Sciatic nerve (tissue), 2 donors: Measurements from ENCODE around the gene UBE4B. TPM values are rescaled to one million over a fixed set of nuclear protein-coding genes. Genes with fewer than 3 reads are reported as not detected.
"Not testable (repeated sequence)": the region's sequence is repeated elsewhere in the genome, so short reads cannot be mapped to it uniquely, and the experiment has no call there.

Experiments
- ATAC-seq: fragments of 200-7000 bp; cut with Tn5 transposase; one replicate; pipeline ENCODE4 v1.9.1; 2020; ENCODE audit warnings: mild to moderate bottlenecking, moderate library complexity
- DNase-seq: peaks from one replicate; pipeline ENCODE4 v3.0.0-alpha.2; 2020; ENCODE audit warnings: low spot score
- intact Hi-C: fragments of 100-400 bp; cut with DNase I; formaldehyde crosslinking; loops from one replicate; pipeline ENCODE4 v1.14.2; 2022
- total RNA-seq: library from RNA; stranded (reverse); fragmentation: NEBNext Ultra II Directional; extraction: Animal tissue kit (Norgen Biotek cat#: 25700); gene quantifications from one replicate; pipeline ENCODE4 v1.2.1, GENCODE V29; 2021
- donor health status: DM: no; HTN: no; CAD: no.
- donor health status: DM: no; HTN: no; CAD: no.

The UBE4B gene
- total RNA-seq, 1 donor from 2014 or later: 42.5 TPM

DNA sequence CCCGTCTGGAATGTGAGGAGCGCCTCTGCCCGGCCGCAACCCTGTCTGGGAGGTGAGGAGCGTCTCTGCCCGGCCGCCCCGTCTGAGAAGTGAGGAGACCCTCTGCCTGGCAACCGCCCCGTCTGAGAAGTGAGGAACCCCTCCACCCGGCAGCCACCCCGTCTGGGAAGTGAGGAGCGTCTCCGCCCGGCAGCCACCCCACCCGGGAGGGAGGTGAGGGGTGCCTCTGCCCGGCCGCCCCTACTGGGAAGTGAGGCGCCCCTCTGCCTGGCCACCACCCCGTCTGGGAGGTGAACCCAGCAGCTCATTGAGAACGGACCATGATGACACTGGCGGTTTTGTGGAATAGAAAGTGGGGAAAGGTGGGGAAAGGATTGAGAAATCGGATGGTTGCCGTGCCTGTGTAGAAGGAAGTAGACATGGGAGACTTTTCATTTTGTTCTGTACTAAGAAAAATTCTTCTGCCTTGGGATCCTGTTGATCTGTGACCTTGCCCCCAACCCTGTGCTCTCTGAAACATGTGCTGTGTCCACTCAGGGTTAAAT lies 3.7 kb upstream of the UBE4B start:
- ATAC-seq, intact Hi-C loops, DNase-seq: not testable (repeated sequence)

DNA sequence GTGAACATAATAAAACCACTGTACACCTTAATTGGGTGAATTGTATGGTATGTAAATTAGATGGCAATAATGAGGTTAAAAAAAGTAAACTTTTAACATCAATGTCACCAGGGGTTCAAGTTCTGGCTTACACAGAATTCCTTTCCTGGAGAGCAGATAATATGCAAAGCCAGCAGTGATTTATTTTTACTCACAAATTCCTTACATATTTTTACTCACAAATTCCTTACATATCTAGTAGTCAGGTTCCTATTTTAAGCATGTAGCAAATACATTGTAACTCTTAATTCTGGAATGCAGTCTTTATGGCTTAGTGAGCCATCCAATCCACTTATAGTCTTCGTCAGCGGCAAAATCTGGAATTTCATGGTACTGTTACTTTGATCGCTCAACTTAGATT lies 1.3 kb upstream of the UBE4B start:
- no peak for ATAC-seq
- intact Hi-C loops: no loop called here
- DNase-seq: no peak

DNA sequence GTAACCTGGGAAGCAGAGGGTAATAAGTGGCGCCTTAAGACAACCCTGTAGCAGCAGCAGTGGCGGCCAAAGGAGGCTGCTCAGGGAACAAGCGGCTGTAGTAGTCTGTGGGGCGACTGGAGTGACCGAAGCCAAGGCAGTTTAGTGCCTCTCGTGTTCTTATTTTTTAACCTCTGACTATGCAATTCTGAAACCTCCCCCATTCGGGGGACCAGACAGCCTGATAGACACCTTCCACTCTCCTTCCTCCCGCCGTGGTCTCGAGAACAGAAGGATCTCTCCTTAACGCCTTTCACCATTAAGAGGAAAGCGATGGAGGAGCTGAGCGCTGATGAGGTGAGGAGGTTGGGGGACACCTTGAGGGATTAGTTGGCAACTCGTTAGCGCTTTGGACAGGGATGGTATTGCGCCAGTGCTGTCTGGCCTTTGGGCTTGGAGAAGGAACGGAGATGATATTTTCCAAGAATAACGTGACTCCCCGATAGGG lies 644 bp downstream of the UBE4B start:
- no peak for DNase-seq
- ATAC-seq: peak; percentile 63
- intact Hi-C loops: no loop called here

DNA sequence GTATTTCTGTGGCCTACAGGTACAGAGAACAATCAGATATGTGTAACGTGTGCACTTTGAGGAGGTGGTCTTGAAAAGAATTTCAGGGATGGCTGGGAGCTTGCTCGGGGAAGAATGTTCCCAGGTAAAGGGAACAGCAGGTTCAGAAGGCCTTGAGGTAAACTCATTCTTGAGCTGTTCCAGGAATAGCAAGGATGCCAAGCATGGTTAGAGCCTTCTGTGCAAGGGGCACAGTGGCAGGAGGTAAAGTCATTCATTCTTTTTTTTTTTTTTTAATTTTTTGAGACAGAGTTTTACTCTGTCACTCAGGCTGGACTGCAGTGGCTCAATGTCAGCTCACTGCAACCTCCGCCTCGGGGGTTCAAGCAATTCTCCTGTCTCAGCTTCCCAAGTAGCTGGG lies 10.0 kb downstream of the UBE4B start:
- ATAC-seq (no peak), DNase-seq (no peak)

DNA sequence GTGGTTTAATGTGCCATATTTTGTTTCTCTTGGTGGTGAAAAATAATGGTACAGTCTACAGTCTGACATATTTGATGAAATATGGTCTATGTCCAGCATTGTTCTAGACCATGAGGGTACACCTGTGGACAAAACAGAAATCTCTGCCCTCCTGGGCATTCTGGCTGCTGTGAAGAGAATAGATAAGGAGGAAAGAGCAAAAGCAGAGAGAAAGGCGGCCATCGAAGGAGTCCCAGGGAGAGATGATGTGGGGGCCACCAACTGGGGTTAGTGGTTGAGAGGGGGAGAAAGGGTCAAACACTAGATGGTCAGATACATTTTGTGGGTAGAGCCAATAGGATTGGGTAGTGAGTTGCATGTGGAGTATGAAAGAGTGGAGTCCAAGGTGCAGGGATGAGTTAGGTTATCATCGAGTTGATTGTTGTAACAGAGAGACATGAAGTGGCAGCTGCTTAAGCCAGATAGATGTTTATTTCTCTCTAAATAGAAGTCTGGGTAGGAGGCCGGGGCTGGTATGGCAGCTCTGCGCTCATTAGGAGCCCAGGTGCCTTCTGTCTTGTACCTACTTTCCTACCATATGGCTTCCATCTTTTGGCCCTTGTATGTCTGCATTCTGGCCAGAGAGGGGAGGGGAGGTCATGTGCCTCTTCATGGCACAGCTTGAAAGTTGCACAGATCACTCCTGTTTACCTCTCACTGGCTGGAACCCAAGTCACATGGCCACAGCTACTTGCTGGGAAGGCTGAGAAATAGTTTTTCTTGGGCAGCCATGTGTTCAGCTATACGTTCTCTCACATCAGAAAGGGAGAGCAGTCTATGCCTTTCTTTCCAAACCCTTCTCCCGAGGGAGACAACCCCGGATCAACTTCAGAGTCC lies 13.0 kb downstream of the UBE4B start:
- no peak for DNase-seq
- ATAC-seq: peak; percentile 27
- intact Hi-C loops: no loop called here

More for the DNA sequence above, 10.0 kb downstream of the UBE4B start:
- intact Hi-C loops: no loop called here

DNA sequence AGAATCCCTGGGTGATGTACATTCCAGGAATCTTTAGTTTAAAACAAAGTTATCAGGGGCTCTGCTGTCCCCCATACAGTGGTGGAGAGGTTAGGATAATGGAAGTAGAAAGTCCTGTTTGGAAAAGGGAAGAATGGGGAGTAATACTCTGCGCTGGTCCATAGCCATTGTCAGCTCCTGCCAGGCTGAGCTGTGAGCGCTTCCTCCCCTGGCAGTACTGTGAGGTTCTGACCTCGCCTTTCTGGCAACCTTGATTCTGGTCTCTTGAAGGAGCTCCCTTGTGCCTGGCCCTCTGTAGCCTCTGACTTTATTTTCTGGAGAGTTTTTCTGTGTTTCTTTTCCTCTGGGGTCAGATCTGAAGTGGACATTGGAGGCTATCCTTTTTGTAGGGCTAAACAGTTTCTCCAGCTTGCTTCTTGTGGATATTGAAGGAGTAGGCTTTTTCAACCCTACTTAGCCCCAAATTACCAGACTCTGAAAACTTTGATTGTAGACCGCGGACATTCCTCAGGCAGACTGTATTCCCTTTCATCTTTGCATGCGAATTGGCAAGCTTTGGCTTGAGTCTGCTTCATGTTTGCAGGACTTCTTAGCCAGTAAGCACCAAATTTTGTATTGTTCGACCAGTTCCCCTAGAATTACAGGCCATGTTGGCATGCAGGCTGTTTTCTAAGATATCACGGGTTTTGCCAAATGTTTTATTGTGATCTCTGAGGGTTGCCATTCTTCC lies 13.8 kb downstream of the UBE4B start:
- ATAC-seq (peak; percentile 94), DNase-seq (no peak)
- intact Hi-C loops: no loop called here

DNA sequence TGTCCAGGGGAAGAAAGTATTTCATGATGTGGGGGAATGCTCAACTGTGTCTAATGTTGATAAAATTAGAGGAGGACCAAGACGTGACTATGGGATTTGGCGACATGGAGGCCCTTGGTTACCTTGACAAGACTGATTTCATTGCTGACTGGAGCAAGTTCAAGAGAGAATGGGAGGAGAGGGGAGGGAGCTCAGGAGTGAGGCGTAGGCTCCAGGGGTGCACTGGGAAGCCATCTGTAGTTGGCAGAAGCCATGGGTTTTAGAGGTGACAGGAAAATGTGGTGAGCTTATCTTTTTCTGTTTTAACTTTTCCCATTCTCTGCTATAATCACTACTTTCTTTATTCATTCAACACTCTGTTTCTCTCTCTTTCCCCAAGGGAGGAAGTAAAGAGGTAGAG lies 15.8 kb downstream of the UBE4B start:
- intact Hi-C loops: no loop called here
- DNase-seq (no peak), ATAC-seq (no peak)

DNA sequence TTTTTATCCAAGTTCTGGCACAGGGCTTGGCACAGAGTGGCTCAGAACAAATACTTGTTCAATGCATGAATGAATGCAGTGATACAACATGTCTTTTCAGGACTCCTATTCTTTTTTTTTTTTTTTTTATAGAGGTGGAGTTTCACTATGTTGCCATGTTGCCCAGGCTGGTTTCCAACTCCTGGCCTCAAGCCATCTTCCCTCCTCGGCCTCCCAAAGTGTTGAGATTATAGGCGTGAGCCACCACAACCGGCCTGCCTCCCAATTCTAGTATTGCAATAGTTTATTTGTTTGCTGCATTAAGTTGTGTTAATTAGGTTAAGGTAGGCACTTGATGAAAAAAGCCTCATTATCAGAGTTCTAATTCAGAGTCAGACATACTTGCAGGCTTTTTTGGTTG lies 17.9 kb downstream of the UBE4B start:
- no peak for ATAC-seq
- intact Hi-C loops: no loop called here
- no peak for DNase-seq

DNA sequence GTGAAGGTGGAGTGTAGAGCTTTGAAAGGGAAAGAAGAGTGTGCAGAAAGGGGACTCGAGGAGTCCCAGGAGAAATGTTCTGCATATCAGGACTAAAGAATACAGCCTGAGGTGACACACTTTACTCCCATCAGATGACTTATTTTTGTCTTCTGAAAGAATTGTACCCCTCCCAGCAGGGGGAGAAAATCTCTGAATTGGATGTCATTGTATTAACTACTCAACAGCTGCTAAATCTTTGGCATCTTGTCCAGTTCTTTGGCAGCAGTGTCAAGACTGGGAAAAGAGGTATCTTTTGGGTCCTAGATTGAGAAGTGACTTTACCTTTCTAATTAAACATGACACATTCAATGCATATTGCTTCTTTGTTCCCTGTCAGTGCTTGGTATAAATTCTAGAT lies 18.9 kb downstream of the UBE4B start:
- ATAC-seq (no peak), DNase-seq (no peak)
- intact Hi-C loops: no loop called here

DNA sequence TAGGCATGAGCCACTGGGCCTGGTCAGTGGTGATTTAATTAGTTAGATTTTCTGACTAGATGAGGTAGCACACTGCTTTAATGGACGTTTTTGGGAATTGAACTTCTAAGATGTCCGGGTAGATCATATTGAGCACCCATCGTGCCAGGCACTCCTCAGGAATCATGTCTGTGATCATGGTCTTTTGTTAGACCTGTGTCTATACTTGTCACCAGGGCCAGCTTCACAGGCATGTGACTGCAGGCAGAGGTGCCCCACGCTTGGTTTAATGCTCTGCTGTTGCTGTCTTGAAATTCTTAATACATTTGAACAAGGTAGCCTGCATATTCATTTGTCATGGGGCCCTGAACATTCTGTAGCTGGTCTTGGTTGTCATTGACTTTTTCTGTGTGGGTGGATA lies 19.6 kb downstream of the UBE4B start:
- no peak for ATAC-seq
- no peak for DNase-seq
- intact Hi-C loops: no loop called here

DNA sequence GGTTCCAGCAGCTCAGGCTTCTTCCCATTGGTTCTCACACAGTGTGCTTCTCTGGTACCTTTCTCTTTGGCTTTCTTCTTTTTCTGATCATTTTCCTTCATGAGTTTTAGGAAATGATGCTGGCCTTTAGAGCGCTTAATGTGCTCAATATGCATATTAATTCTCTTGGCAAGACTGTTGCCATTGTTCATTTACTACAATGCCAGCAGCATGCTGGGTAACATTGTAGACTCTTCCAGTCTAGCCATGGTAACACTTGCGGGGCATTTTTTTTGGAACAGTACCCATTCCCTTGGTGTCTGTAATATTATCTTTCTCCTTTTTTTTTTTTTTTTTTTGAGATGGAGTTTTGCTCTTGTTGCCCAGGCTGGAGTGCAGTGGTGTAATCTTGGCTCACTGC lies 21.7 kb downstream of the UBE4B start:
- ATAC-seq: no peak
- intact Hi-C loops: no loop called here
- DNase-seq: no peak

DNA sequence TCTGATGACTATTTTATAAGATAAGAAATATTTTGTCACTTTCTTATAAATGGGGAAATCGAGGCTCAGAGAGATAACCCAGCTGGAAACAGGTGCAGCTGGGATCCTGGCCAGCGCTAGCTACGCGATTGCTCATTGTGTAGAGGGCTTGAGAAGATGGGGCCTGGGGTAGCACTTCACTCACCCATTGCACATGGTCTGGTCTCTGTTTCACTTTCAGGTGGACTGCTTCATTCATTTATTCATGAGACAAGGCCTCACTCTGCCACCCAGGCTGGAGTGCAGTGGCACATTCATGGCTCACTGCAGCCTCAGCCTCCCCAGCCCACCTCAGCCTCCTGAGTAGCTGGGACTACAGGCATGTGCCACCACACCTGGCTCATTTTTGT lies 23.8 kb downstream of the UBE4B start:
- intact Hi-C loops: no loop called here
- DNase-seq (no peak), ATAC-seq (no peak)

DNA sequence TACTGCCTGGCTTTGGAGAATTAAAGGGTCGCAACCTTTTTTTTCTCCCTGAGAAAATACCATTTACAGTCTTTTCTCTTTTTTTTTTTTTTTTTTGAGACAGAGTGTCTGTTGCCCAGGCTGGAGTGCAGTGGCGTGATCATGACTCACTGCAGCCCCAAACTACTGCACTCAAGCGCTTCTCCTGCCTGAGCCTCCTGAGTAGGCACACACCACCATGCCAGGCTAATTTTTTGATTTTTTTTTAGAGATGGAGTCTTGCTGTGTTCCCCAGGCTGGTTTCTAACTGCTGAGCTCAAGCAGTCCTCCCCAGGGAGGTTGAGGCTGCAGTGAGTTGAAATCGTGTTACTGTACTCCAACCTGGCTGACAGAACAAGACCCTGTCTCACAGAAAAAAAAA lies 24.6 kb downstream of the UBE4B start:
- no peak for DNase-seq
- intact Hi-C loops: no loop called here
- no peak for ATAC-seq

DNA sequence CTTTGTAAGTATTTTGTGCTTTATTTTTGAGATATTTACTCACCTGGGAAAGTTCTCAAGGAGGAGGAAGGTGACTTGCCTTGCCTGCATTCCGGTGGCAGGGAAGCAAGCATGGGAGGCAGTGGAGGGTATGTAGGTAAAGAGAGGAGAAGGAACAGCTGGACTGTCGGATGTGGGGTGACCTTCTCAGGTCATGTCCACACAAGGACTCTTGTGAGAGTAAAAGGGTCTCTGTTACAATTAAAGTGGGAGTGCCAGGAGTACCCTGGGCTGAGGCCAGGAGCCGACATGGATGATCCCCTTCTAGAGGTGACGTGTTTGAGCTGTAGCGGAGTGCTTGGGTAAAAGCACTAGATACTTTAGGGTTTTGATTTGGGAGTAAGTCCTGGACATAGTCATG lies 25.0 kb downstream of the UBE4B start:
- DNase-seq (no peak), ATAC-seq (no peak)
- intact Hi-C loops: no loop called here

DNA sequence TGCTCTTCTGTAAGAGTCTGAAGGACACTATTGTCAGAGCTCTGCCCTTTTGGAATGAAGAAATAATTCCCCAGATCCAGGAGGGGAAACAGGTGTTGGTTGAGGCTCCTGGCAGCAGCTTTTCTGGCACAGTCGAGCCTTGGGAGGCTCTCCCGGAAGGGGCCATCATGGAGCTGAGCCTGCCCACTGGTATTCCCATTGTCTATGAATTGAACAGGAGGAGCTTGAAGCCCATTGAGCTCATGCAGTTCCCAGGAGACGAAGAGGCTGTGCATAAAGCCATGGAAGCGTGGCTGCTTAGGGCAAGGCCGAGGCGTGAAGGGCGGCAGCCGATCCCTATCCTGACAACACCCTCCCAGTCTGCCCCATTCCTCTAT lies 26.6 kb downstream of the UBE4B start:
- intact Hi-C loops: no loop called here
- ATAC-seq: no peak
- no peak for DNase-seq

DNA sequence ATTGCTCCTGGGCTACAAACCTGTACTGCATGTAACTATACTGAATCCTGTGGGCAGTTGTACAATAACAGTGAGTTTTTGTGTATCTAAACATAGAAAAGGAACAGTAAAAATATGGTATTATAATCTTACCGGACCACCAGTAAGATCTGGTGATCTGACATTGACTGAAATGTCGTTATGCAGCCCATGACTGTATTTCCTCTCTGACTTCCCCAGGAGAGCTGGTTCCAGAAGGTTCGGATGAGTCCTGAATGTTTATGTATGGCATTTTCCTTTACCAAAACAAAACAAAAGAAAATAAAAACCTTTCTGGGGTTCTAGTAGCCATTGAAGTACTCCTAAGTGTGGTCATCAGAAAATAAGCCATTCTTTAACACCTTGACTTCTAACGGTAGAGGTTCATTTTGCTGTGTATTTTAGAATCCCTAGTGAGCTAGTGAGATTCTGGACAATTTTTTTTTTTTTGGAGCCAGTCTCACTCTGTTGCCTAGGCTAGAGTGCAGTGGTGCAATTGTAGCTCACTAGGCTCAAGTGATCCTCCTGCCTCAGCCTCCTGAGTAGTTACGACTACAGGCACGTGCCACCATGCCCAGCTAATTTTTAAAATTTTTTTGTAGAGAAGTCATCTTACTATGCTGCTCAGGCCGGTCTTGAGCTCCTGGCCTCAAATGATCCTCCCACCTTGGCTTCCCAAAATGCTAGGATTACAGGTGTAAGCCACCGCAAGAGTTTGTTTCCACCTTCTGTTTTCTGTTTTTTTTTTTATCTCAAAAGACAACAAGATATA lies 27.7 kb downstream of the UBE4B start:
- DNase-seq (no peak), ATAC-seq (no peak)
- intact Hi-C loops: no loop called here

DNA sequence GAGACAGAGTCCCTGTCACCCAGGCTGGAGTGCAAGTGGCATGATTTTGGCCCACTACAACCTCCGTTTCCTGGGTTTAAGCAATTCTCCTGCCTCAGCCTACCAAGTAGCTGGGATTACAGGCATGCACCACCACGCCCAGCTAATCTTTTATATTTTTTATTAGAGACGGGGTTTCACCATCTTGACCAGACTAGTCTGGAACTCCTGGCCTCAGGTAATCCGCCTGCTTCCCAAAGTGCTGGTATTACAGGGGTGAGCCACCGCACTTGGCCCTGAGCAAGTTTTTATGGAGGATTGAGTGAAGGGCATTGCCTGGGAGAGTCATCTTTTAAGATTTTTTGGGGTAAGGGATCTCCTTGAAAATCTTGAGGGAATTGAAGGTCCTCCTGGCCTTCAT lies 28.5 kb downstream of the UBE4B start:
- ATAC-seq (no peak), DNase-seq (no peak)
- intact Hi-C loops: no loop called here

DNA sequence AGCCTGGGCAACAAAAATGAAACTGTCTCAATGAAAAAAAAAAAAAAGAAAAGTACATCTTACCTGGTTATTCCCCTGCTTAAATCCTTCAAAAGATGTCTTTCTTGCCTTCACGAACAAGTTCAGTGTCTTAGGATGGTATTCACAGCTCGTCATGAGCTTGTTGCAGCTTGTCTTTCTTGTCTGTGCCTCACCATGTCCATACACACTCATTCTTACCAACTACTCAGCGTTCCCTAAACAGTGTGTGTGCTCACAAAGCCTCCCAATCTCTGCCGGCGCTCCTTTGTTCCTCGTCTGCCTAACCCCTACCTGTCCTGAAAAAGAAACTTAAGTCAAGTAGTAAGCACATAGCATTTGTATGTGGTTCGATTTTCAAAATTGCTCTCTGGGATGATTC lies 31.1 kb downstream of the UBE4B start:
- ATAC-seq (no peak), DNase-seq (no peak)
- intact Hi-C loops: no loop called here
